ENCODE results near the gene ADISSP. TPM values are rescaled to one million over a fixed set of nuclear protein-coding genes. Genes with fewer than 3 reads are reported as not detected.
A peak's percentile ranks its signal among the peaks of the same experiment; 100 is the strongest.

The ADISSP gene
- total and polyA plus RNA-seq, 2 donors (not counting 3 experiments of a cell fraction or from before 2014, with no cell fraction given): 55.0 to 67.5 TPM

DNA sequence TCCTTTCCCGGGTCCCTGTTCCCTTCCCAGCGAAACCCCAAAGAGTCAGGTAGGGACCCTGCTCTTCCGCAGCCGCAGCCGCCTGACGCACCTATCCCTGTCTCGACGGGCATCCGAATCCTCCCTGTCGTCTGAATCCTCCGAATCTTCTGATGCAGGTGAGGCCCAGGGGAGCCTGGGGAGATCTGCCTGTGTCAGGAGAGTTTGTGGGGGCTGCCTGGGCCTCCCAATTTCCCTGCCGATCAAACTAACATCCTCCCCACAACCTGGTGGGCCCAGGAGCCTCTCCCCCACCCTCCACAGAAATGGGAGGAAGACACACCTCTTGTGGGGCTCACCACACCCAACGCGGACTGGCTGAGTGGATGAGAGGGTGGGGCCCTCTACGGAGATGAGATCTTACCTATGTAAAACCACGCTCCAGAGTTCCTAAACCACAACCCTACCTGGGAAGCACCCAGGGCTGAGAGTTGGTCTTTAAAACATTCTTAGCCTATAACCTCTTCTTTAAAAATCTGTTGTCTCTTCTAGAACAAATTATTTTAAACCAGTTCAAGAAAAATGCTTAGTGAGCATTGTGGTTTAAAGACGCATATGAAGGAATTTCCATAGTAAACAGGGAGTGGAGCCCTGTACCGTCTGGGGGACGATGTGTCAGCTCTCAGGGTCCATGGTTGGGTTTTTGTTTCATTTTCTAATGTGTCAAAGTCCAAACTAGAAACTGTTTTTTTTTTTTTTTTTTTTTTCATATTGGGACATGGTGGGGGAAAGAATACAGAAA, 30.2 kb upstream of the ADISSP start:
- no TSS peak for BruUV-seq (replicated peaks)
- Histone ChIP-seq H3K79me2 (ENCODE audit: control insufficient read depth, insufficient read depth, low read length) (peaks cover 25% of the 10 kb centered on the region), H3K27ac (ENCODE audit: insufficient read depth, low read depth, low read length) (no peak overlapping the region), H3K9me3 (replicated peaks; ENCODE audit: control insufficient read depth, insufficient read depth, low read length) (no peaks in the 10 kb centered on the region), H3K9me1 (replicated peaks; ENCODE audit: control insufficient read depth, extremely low read depth, insufficient read depth, low read length) (no peaks in the 10 kb centered on the region), H3K4me1 (ENCODE audit: control insufficient read depth, extremely low read depth, insufficient read depth, low read length) (peaks cover 20% of the 10 kb centered on the region), H3K36me3 (ENCODE audit: control insufficient read depth in 2 of 2, extremely low read depth in 1 of 2, insufficient read depth in 2 of 2, low read length in 2 of 2) (peaks cover 0 to 13% of the 10 kb centered on the region in 2 experiments), H3K27me3 (ENCODE audit: control insufficient read depth in 2 of 2, insufficient read depth in 2 of 2, low read length in 2 of 2) (no peaks in the 10 kb centered on the region), H3K4me2 (ENCODE audit: insufficient read depth, low read length) (peak overlapping the region; percentile 68), H3K4me3 (replicated peaks in 1 of 3; ENCODE audit: insufficient read depth in 1 of 3, low read depth in 1 of 3, low read length in 3 of 3) (no peak overlapping the region), H3K9ac (replicated peaks; ENCODE audit: extremely low read depth, insufficient read depth, low read length) (no peak overlapping the region), H2AFZ (ENCODE audit: low read depth, low read length) (no peak overlapping the region), H4K20me1 (replicated peaks; ENCODE audit: control insufficient read depth, extremely low read depth, insufficient read depth, low read length) (no peaks in the 10 kb centered on the region)
- intact Hi-C loops (cut with micrococcal nuclease): no loop called here
- no peak for DNase-seq (ENCODE audit: low read depth, low spot score)
- no peak for TF ChIP-seq JUN (IDR thresholded peaks at IDR 0.05; ENCODE audit: borderline replicate concordance, insufficient read depth, insufficient read length, low read depth)
- TF ChIP-seq POLR2AphosphoS5 (IDR thresholded peaks at IDR 0.05; ENCODE audit: insufficient read depth, low read depth, low read length): no peak
- no peak for TF ChIP-seq FOS (IDR thresholded peaks at IDR 0.05; ENCODE audit: borderline replicate concordance, insufficient read depth, low read length)
- TF ChIP-seq CTCF (IDR thresholded peaks at IDR 0.05; ENCODE audit: extremely low read depth in 1 of 2, insufficient read depth in 1 of 2, low read depth in 1 of 2, low read length in 2 of 2): no peak
- TF ChIP-seq POLR2A (IDR thresholded peaks at IDR 0.05; ENCODE audit: low read depth, low read length): no peak
- no peak for TF ChIP-seq GATA2 (IDR thresholded peaks at IDR 0.05; ENCODE audit: insufficient read depth, insufficient read length, low read depth, low read length)
- no peak for TF ChIP-seq MAX (IDR thresholded peaks at IDR 0.05; ENCODE audit: insufficient read depth, insufficient read length)
- TF ChIP-seq MYC (IDR thresholded peaks at IDR 0.05; ENCODE audit: low read depth, low read length): no peak
- no peak for TF ChIP-seq EZH2 (IDR thresholded peaks at IDR 0.05; ENCODE audit: borderline replicate concordance, low read depth, low read length, severe bottlenecking)
- FAIRE-seq: no peak
- POLR2A ChIA-PET: no interaction called here
- CTCF ChIA-PET: no interaction called here
- dilution Hi-C loops (cut with MboI; ENCODE audit: extremely low pct_ligation_motif_present, low sequenced_read_pairs): no loop called here

Measured in endothelial cell of umbilical vein (primary cell).